Activated B cell treated with CpG ODN at 0.5 μM for 24 hours (primary cell): ENCODE measurements around the gene SRRM1. TPM values are rescaled to one million over a fixed set of nuclear protein-coding genes. Genes with fewer than 3 reads are reported as not detected.

Experiments
- total RNA-seq: library from RNA; stranded (reverse); gene quantifications from 2 replicates; pipeline ENCODE4 v1.2.3, GENCODE V29; 2022

Gene SRRM1
- total RNA-seq, 1 donor from 2014 or later, result 220 TPM

Other genes starting within 250 kb of the SRRM1 start
- 5.5 and 7.4 TPM in 2 replicates for gene STPG1, start 229.5 kb upstream of the SRRM1 start, total RNA-seq
- gene NIPAL3, start 227.5 kb upstream of the SRRM1 start, total RNA-seq, result 21.0 and 23.2 TPM in 2 replicates
- gene RCAN3, start 140.5 kb upstream of the SRRM1 start, total RNA-seq, result 22.8 and 23.6 TPM in 2 replicates
- not detected in 2 replicates for gene NCMAP, start 87.2 kb upstream of the SRRM1 start, total RNA-seq
- 98.2 and 99.8 TPM in 2 replicates for gene CLIC4, start 102.1 kb downstream of the SRRM1 start, total RNA-seq